ENCODE results near the gene PICK1. TPM values are rescaled to one million over a fixed set of nuclear protein-coding genes. Genes with fewer than 3 reads are reported as not detected.
A peak's percentile ranks its signal among the peaks of the same experiment; 100 is the strongest.

PICK1 gene
- total and polyA plus RNA-seq, 9 donors: 18.0 to 47.7 (median 34.3) TPM

DNA sequence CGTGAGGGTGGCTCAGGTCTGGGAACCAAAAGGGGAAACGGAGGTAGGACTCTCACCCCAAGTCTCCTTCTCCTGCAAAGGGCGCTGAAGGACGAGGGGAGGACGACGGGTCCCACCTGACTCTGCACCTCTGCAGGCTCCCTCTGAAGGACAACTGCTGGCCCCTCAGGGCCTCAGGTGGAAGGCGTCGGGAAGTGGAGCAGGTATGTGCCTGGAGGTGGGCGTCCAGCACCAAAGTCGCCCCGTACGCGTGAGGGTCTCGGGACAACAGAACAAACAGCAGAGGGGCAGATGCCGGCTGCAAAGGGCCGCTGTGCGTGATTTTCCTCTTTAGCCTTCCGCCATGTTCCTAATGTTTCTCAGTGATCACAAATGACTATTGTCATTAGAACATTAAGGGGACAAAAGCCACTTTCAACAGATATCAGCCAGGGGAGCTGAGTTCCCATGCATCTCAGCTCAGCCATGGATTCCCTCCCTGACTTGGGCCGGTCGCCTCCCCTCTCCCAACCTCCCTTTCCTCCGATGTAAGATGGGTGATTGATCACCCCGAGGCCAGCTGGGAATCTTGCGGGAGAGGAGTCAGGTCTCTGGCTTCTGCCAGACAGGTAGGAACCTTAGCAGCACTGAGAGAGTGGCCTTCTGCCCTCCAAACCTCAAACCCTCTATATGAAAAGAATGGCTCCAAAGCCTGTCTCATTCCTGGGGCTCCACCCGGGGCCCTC is 25.9 kb downstream of the PICK1 start:
- WGBS, 3 donors: 78 to 84% (median 80%) methylated on average over 24 of the region's 24 CpGs
- intact Hi-C loops (cut with DNase I): no loop called here
- TF ChIP-seq POLR2A (IDR thresholded peaks at IDR 0.05) (no peak), EP300 (IDR thresholded peaks at IDR 0.05) (no peak)
- TF ChIP-seq, protein P1, sequence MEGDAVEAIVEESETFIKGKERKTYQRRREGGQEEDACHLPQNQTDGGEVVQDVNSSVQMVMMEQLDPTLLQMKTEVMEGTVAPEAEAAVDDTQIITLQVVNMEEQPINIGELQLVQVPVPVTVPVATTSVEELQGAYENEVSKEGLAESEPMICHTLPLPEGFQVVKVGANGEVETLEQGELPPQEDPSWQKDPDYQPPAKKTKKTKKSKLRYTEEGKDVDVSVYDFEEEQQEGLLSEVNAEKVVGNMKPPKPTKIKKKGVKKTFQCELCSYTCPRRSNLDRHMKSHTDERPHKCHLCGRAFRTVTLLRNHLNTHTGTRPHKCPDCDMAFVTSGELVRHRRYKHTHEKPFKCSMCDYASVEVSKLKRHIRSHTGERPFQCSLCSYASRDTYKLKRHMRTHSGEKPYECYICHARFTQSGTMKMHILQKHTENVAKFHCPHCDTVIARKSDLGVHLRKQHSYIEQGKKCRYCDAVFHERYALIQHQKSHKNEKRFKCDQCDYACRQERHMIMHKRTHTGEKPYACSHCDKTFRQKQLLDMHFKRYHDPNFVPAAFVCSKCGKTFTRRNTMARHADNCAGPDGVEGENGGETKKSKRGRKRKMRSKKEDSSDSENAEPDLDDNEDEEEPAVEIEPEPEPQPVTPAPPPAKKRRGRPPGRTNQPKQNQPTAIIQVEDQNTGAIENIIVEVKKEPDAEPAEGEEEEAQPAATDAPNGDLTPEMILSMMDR (IDR thresholded peaks at IDR 0.05): no peak
- Histone ChIP-seq H3K9me3 (no peaks in the 10 kb centered on the region), H3K4me1 (ENCODE audit: insufficient read depth) (peaks cover 10% of the 10 kb centered on the region), H3K4me3 (no peak overlapping the region), H3K36me3 (no peaks in the 10 kb centered on the region), H3K27ac (no peak overlapping the region), H3K27me3 (no peaks in the 10 kb centered on the region)
- peak in 1 of 5 donors; percentile 3 for DNase-seq

DNA sequence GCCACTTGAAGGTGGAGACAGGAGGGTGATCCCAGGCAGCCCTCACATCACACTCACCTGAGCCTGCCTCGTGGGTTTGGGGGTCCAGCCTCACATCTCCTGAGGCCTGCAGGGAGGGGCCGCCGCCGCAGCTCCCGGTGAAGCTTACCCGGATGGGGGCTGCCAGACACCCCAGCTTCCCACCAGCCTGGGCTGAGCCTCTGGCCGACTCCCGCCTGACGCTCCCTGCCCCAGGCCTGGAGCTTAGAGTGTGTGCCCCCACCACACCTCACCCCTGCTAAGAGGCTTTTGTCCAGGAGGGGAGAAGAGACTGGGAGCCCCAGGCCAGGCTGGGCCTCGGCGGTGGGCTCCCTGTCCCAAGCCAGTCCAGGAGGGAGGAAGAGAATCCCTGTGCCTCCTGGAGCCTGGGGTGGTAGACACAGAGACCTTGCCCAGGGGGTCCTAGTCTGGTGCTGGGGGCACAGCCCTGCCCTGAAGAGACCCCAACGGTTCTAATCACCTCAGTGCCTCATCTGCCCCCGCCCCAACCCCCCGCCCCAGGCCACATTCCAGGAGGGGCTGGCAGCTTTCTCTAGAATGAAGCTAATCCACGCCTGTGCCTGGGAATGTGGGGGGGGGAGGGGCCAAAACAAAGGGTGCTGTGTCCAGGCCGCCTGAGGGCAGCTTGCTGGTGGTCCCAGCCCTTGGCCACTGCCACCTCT is 26.9 kb downstream of the PICK1 start, which contains the start of gene SLC16A8:
SLC16A8 (minus strand) TSS at position 254 of the 701 bp plus-strand sequence. CDS start 1,311 bp downstream, outside the sequence.
- TF ChIP-seq POLR2A (IDR thresholded peaks at IDR 0.05) (no peak), EP300 (IDR thresholded peaks at IDR 0.05) (no peak)
- TF ChIP-seq, protein P1 (IDR thresholded peaks at IDR 0.05): no peak
- intact Hi-C loops (cut with DNase I): no loop called here
- peaks cover 10% of the 10 kb centered on the region for H3K4me1 ChIP-seq (ENCODE audit: insufficient read depth)
- H3K36me3 ChIP-seq: no peaks in the 10 kb centered on the region
- DNase-seq: peak in 1 of 5 donors; percentile 16
- no peak within 1 kb of the TSS for H3K4me3 ChIP-seq
- no peaks in the 10 kb centered on the region for H3K27me3 ChIP-seq
- WGBS, 3 donors: 75 to 82% (median 80%) methylated on average over 16 of the region's 16 CpGs
- H3K27ac ChIP-seq: no peak within 1 kb of the TSS
- no peaks in the 10 kb centered on the region for H3K9me3 ChIP-seq

DNA sequence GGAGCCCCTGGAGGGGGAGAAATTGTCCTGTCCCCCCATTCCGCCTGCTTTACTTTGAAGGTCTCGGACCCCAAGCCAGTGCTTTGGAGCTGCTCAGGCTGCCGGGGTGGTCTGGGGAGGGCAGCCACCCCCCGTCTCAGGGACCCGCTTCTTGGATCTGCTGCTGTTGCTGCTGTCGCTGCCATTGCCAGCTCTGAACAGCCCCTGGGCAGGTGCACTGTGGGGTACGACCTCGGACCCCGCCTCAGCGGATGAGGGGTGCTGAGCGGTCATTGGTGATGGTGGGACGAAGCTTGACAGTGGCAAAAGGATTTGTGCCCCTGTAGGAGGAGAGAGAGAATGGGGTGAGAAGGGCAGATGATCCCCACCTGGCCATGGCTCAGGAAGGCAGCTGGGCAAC is 27.9 kb downstream of the PICK1 start:
- Histone ChIP-seq H3K36me3 (no peaks in the 10 kb centered on the region), H3K4me1 (ENCODE audit: insufficient read depth) (peaks cover 12% of the 10 kb centered on the region), H3K9me3 (no peaks in the 10 kb centered on the region), H3K27me3 (no peaks in the 10 kb centered on the region), H3K4me3 (no peak overlapping the region), H3K27ac (no peak overlapping the region)
- intact Hi-C loops (cut with DNase I): no loop called here
- WGBS, 3 donors: 91 to 95% (median 92%) methylated on average over 12 of the region's 12 CpGs
- peak in 1 of 5 donors; percentile 6 for DNase-seq
- TF ChIP-seq, protein P1 (IDR thresholded peaks at IDR 0.05): no peak
- TF ChIP-seq EP300 (IDR thresholded peaks at IDR 0.05): no peak
- TF ChIP-seq POLR2A (IDR thresholded peaks at IDR 0.05): no peak

DNA sequence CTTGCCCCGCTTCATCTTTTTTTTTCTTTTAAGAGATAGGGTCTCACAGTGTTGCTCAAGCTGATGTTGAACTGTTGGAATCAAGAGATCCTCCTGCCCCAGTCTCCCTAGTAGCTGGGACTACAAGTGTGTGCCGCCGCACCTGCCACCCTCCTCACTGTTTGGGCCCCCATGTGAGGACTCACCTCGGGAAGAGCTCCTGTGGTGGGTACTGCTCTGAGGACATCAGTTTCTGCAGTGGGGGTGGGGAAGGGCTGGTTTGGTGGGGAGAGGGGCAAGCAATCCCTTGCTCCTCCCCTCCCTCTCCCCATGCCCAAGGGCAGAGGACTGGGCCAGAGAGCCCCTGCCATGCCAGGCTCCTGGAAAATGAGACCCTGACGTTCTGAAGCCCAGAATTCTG is 28.3 kb downstream of the PICK1 start:
- no peak overlapping the region for H3K27ac ChIP-seq
- intact Hi-C loops (cut with DNase I): no loop called here
- TF ChIP-seq POLR2A (IDR thresholded peaks at IDR 0.05) (no peak), EP300 (IDR thresholded peaks at IDR 0.05) (no peak)
- TF ChIP-seq, protein P1 (IDR thresholded peaks at IDR 0.05): no peak
- no peaks in the 10 kb centered on the region for H3K27me3 ChIP-seq
- peaks cover 12% of the 10 kb centered on the region for H3K4me1 ChIP-seq (ENCODE audit: insufficient read depth)
- WGBS, 3 donors: 76 to 85% (median 77%) methylated on average over 5 of the region's 5 CpGs
- H3K9me3 ChIP-seq: no peaks in the 10 kb centered on the region
- H3K4me3 ChIP-seq: no peak overlapping the region
- DNase-seq: peak in 1 of 5 donors; percentile 7
- H3K36me3 ChIP-seq: no peaks in the 10 kb centered on the region

All from ovary (tissue), 9 donors.